A549 (cell line): Measurements from ENCODE around the gene ZNF791.

Source experiments
- CEBPB ChIP-seq, 2 experiments: fragments of >200 bp in 1 of 2; sonication (Bioruptor Twin) in 1 of 2; formaldehyde crosslinking in 1 of 2; IDR thresholded peaks; 2 replicates each; pipeline ENCODE4 v1.6.1; 2012 to 2016
- CHD2 ChIP-seq: fragments of 150-350 bp; IDR thresholded peaks from 2 replicates; pipeline ENCODE4 v1.6.1; 2014; ENCODE audit warnings: low read length; ENCODE audit not compliant: partially characterized antibody
- CTCF ChIP-seq: fragments of >200 bp; sonication (Bioruptor Twin); formaldehyde crosslinking; IDR thresholded peaks from 3 replicates; pipeline ENCODE4 v1.5.1; 2016
- EHMT2 ChIP-seq: fragments of 200-600 bp; sonication (generic); IDR thresholded peaks from 2 replicates; pipeline ENCODE4 v1.6.1; 2016; ENCODE audit warnings: antibody characterized with exemption, low read depth, mild to moderate bottlenecking, moderate library complexity
- HOXA7 ChIP-seq: fragments of 250-450 bp; sonication (Bioruptor Pico); IDR thresholded peaks from 2 replicates; pipeline ENCODE4 v1.5.0; 2020; ENCODE audit warnings: mild to moderate bottlenecking, moderate library complexity
- JUN ChIP-seq, 2 experiments: fragments of >200 bp; sonication (Bioruptor Twin); formaldehyde crosslinking; IDR thresholded peaks; 2 replicates in 1 of 2; 3 replicates in 1 of 2; pipeline ENCODE4 v1.6.1; 2016 to 2017
- KDM1A ChIP-seq: fragments of 200-600 bp; sonication (generic); IDR thresholded peaks from 2 replicates; pipeline ENCODE4 v1.6.1; 2016; ENCODE audit warnings: low read depth, mild to moderate bottlenecking
- MYC ChIP-seq: IDR thresholded peaks from 2 replicates; pipeline ENCODE4 v1.6.1; 2012; ENCODE audit warnings: mild to moderate bottlenecking, inconsistent platforms, low read length, improper control_type of control experiment, borderline replicate concordance
- POLR2A ChIP-seq: IDR thresholded peaks from 2 replicates; pipeline ENCODE4 v1.6.1; 2012; ENCODE audit warnings: mild to moderate bottlenecking, low read length
- SMC3 ChIP-seq: fragments of >200 bp; sonication (Bioruptor Twin); formaldehyde crosslinking; IDR thresholded peaks from 3 replicates; pipeline ENCODE4 v1.6.1; 2018; ENCODE audit warnings: inconsistent platforms
- TF ChIP-seq, protein P1 (sequence below): fragments of >200 bp; sonication (Bioruptor Twin); formaldehyde crosslinking; IDR thresholded peaks from 3 replicates; pipeline ENCODE4 v1.6.1; 2016

GRCh38 chr19:12668932-12669269 lies 58.2 kb downstream of the ZNF791 start:
- TF ChIP-seq POLR2A (no peak), CTCF (no peak), KDM1A (no peak), CEBPB (IDR thresholded peaks at IDR 0.05) (no peak), EHMT2 (no peak), JUN (IDR thresholded peaks at IDR 0.05) (no peak), MYC (no peak), CHD2 (no peak), HOXA7 (CRISPR knock-in tag) (no peak), SMC3 (no peak)
- TF ChIP-seq, protein P1, sequence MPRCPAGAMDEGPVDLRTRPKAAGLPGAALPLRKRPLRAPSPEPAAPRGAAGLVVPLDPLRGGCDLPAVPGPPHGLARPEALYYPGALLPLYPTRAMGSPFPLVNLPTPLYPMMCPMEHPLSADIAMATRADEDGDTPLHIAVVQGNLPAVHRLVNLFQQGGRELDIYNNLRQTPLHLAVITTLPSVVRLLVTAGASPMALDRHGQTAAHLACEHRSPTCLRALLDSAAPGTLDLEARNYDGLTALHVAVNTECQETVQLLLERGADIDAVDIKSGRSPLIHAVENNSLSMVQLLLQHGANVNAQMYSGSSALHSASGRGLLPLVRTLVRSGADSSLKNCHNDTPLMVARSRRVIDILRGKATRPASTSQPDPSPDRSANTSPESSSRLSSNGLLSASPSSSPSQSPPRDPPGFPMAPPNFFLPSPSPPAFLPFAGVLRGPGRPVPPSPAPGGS: no peak
